Esophagus muscularis mucosa (tissue), 4 donors: Measurements from ENCODE around the gene CYP27A1.

Experiments used
- CTCF ChIP-seq, 3 experiments: fragments of 200-600 bp in 2 of 3; fragments of 450-650 bp in 1 of 3; sonication (generic) in 2 of 3; IDR thresholded peaks; one replicate each; pipeline ENCODE4 v1.5.1; 2017 to 2019; ENCODE audit warnings: antibody characterized with exemption in 3 of 3, mild to moderate bottlenecking in 2 of 3, moderate library complexity in 1 of 3
- EP300 ChIP-seq: sonication (generic); formaldehyde crosslinking; IDR thresholded peaks from one replicate; pipeline ENCODE4 v1.6.1; 2017; ENCODE audit warnings: antibody characterized with exemption
- POLR2A ChIP-seq: fragments of 450-650 bp; IDR thresholded peaks from one replicate; pipeline ENCODE4 v1.6.1; 2017; ENCODE audit warnings: antibody characterized with exemption, moderate library complexity, mild to moderate bottlenecking, low read depth
- POLR2AphosphoS5 ChIP-seq, 2 donors: sonication (generic); formaldehyde crosslinking; IDR thresholded peaks; one replicate each; pipeline ENCODE4 v1.6.1; 2017; ENCODE audit warnings: antibody characterized with exemption in 2 of 2

- TF ChIP-seq CTCF (IDR thresholded peaks at IDR 0.05) (no peak), POLR2A (no peak), EP300 (no peak), POLR2AphosphoS5 (IDR thresholded peaks at IDR 0.05) (no peak)
Measured at GRCh38 chr2:218824004-218824403, 42.1 kb downstream of the CYP27A1 start.
